HG03103 (cell line): ENCODE measurements around the gene THSD4.
"Not testable (repeated sequence)": the region's sequence is repeated elsewhere in the genome, so short reads cannot be mapped to it uniquely, and the experiment has no call there.

Experiments
- ATAC-seq: cut with Tn5 transposase; IDR thresholded peaks from one replicate; pipeline ENCODE4 v1.9.1; 2021; ENCODE audit warnings: low read depth; ENCODE audit not compliant: unreplicated experiment

Gene THSD4

GRCh38 chr15:71213943-71214342 lies 98.7 kb downstream of the THSD4 start:
- not testable (repeated sequence) for ATAC-seq

GRCh38 chr15:71215126-71215894 lies 100.0 kb downstream of the THSD4 start:
- ATAC-seq, result no peak

- ATAC-seq, result no peak
These were observed 103.1 kb downstream of the THSD4 start for GRCh38 chr15:71218272-71218805.

GRCh38 chr15:71219101-71219500 lies 103.8 kb downstream of the THSD4 start:
- no peak for ATAC-seq

- ATAC-seq, result no peak
These were observed 104.4 kb downstream of the THSD4 start for GRCh38 chr15:71219645-71220044.

- no peak for ATAC-seq
These were observed 105.6 kb downstream of the THSD4 start for GRCh38 chr15:71220828-71221227.

GRCh38 chr15:71221417-71221816 lies 106.1 kb downstream of the THSD4 start:
- ATAC-seq, result no peak

GRCh38 chr15:71223516-71223915 lies 108.2 kb downstream of the THSD4 start:
- no peak for ATAC-seq

GRCh38 chr15:71224024-71224423 lies 108.8 kb downstream of the THSD4 start:
- no peak for ATAC-seq

- no peak for ATAC-seq
These were observed 110.6 kb downstream of the THSD4 start for GRCh38 chr15:71225851-71226250.

GRCh38 chr15:71226536-71227455 lies 111.5 kb downstream of the THSD4 start:
- no peak for ATAC-seq

- ATAC-seq, result no peak
These were observed 113.1 kb downstream of the THSD4 start for GRCh38 chr15:71228403-71228802.

- no peak for ATAC-seq
These were observed 115.0 kb downstream of the THSD4 start for GRCh38 chr15:71230303-71230702.

- no peak for ATAC-seq
These were observed 116.5 kb downstream of the THSD4 start for GRCh38 chr15:71231758-71232157.

GRCh38 chr15:71232411-71232810 lies 117.1 kb downstream of the THSD4 start:
- no peak for ATAC-seq

GRCh38 chr15:71237456-71238188 lies 122.4 kb downstream of the THSD4 start:
- ATAC-seq, result no peak

GRCh38 chr15:71238926-71239325 lies 123.7 kb downstream of the THSD4 start:
- ATAC-seq, result no peak

- no peak for ATAC-seq
These were observed 124.5 kb downstream of the THSD4 start for GRCh38 chr15:71239592-71240364.

- no peak for ATAC-seq
These were observed 127.0 kb downstream of the THSD4 start for GRCh38 chr15:71242292-71242691.

- no peak for ATAC-seq
These were observed 129.0 kb downstream of the THSD4 start for GRCh38 chr15:71244250-71244649.
